HuH-7.5 (cell line): ENCODE results near the gene KCNA2.

ENCODE experiments used
- DNase-seq: peaks from one replicate; pipeline ENCODE4 v3.0.0; 2011; ENCODE audit warnings: low spot score

Gene KCNA2

DNA sequence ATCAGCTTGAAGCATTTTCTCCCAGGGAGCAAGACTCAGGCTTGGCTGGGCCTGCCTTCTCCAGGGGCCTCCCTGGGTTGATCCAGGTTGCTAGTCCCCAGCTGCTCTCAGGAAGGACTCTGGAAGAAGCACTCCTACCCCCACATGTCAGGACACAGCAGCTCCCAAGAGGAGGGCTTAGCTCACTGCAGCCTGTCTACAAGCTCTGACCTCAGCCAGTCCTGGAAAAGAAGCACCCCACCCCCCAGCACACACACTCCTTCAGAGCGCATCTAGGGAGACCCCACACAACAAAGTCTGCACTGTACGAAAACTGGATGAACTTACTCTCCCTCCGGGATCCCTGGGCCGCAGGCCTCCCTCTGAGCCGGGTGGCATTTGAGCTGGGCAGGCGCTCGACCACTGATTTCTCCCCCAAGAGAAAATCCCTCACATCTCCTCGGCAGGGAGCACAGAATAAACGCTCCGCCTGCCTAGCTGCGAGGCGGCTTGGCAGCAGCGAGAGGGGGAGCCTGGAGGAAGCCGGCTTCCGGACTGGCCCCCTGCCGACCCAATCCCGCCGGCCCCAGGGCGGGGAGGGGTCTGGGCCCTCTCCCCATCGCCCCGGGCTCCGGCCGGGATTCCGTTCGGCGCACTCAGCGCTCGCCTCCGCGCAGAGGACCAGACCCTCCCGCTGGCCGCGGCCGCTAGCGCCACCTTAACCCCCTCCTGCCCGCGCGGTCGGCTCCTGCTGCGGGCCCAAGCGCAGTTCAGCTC is at the start of gene KCNA2:
KCNA2 (minus strand) TSS at position 458 of the 756 bp plus-strand sequence. CDS start 1,576 bp downstream, outside the sequence.
- DNase-seq: no peak

GRCh38 chr1:110650609-110651008 is 44.5 kb upstream of the KCNA2 start:
- no peak for DNase-seq

DNA sequence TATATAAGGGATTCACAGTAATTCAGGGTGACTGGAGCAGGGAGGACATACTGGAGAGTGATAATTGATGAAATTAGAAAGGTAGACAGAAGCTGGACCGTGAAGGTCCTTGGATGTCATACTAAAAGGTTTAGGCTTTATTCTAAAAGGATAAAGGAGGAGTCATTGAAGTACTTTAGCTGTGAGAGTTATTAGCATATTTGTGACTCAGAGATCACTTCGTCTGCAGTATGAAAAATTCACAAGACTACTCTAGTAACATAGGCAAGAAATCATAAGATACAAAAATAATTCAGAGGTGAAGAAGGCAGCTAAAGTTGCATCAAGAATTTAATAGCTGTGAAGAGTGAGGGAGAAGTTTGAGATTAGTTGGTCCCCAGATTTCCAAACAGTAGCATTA is 42.3 kb upstream of the KCNA2 start:
- no peak for DNase-seq

GRCh38 chr1:110647254-110647891 is 41.2 kb upstream of the KCNA2 start:
- no peak for DNase-seq

- DNase-seq: no peak
Observed at GRCh38 chr1:110645821-110646735, 39.9 kb upstream of the KCNA2 start.

- DNase-seq: no peak
Observed at GRCh38 chr1:110645211-110645610, 39.1 kb upstream of the KCNA2 start.

GRCh38 chr1:110643879-110644472 is 37.8 kb upstream of the KCNA2 start:
- DNase-seq: no peak

DNA sequence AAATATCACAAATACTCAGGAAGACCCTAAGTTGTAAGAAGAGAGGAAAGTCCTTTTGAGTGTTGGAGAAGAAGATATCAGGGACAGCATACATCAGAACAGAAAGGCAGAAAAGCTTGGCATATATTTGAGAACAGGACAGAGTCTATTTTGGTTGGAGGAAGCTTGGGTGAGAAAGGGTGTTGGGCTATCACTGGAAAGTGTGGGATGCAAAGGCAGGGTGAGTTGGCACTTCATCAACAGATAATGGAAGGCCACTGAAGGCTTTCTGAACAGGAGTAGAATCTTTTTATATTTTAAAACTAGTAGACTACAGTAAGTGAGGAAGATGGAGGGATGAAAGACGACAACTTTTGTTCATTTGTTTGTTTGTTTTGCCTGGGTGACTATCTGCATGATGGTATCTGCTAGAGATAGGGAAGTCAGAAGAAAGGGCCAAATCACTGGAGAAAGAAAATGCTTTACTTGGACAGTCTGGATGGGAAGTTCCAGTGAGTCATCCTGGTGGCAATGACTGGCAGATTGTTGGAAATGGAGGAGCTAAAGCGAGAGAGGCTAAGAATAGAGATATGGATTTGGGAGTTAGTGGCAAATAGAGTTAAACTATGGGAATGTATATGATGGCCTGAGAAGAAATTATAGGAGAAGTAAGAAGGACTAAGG is 33.7 kb upstream of the KCNA2 start:
- DNase-seq: no peak

GRCh38 chr1:110638556-110638955 is 32.4 kb upstream of the KCNA2 start:
- no peak for DNase-seq

GRCh38 chr1:110638058-110638457 is 31.9 kb upstream of the KCNA2 start:
- DNase-seq: no peak

GRCh38 chr1:110637475-110637874 is 31.3 kb upstream of the KCNA2 start:
- DNase-seq: no peak

GRCh38 chr1:110636149-110636935 is 30.2 kb upstream of the KCNA2 start:
- DNase-seq: no peak

GRCh38 chr1:110635434-110635833 is 29.3 kb upstream of the KCNA2 start:
- DNase-seq: no peak

DNA sequence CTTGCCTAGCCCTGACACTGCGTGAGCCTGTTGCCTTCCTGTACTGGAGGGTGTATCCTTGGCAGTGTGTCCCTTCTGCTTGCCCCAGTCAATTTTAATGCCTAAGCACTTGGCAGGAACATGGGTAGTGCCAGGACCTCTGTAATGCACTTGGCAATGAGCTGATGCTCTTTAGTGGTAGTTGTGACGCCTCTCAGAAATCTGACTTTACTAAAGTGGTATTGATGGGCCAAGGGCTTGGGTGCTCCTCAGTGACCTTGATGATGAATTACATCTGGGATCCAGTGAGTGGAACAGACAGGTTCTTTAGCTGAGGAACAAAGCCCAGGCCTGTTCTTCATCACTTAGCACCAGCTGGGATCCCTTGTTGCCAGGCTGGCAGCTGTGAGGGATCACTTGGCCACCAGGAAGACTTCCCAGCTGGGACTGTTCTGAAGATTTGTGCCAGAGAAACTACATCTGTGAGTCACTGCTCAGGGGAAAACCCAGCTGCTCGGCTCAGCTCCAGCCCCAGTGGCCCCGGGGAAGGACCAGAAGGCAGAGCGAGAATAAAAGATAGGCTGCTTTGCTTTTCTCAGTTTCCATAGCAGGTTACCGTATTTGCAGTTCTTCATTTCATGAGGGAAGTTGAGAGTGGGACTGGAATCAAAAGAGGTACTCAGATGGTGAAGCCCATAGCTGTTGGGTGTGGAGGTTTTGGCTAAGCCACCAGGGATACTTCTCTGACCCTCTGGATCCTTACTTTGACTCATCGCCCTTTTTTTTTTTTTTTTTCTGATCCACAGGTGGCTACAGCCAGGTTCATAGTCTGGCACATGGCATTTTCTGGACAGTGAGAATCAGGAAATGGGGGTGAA is 28.5 kb upstream of the KCNA2 start:
- no peak for DNase-seq

DNA sequence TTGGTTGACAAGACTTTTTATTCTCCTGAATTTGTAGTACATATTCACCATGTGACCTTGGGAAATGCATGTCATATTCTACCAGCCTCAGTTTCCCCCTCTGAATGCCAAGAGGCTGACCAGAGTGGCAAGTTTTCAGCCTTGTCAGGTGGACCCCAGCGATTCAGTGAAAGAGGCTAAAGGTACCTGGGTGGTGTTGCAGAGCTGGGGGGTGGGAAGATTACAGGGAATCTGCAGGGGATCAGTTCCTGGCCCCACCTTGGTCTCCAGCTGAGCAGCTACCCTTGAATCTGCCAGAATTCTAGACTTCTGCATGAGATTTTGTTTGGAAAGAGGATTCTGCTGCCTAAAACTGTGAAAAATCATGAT is 27.9 kb upstream of the KCNA2 start:
- no peak for DNase-seq

DNA sequence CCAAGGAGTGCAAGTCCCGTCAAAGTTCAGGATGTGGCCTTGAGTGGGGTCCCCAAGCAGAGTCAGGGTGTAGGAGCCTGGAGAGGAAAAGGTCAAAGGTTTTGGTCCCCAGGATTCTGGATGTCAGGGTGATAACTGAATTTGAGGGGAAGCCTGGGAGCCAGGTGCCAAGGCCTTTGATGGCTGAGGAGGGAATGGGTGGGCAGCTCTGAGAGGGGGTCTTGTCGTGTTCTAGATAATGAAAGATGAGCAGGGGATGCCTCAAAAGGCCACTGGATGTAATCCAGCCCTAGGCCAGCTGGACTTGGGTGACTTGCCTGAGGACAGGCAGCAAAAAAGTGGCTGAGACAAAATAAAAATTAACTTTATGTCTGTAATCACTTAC is 27.5 kb upstream of the KCNA2 start:
- DNase-seq: no peak

- DNase-seq: no peak
Observed at GRCh38 chr1:110631836-110632620, 25.9 kb upstream of the KCNA2 start.

DNA sequence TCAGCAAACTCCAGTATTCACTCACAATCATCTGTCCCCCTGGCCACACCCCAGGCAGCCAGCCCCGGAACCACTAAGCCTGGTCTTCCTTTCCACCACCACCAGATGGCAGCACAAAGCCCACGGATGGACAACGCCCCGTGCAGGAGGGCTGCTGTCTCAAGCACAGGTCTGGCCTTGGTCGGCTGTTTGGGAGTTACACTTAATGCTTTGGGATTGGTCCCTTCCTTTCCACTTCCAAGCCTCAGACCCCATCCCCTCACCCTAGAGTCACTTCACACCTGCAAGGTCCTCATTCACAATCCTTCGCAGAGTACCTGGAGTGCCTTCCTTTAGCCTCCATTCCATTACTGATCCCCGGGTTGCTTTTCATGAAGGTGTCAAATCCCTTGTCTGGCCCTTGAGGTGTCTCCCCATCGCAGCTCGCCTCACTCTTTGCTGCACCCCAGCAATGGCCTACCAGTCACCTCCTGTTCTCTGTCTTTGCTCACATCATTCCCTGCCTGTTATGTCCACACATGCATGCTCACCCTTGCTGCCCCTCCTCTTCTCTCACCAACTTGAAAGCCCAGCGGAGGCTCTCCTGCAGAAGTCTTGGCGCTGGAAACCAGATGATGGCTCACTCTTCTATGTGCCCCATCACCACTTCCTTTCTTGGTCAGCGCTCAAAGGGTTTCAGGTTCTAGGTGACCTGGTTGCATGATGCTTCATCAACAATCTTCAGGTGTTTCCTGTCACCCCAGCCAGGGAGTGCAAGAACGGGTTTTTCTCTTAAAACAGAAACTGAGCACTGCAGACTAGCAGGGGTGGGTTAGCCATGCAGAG is 24.9 kb upstream of the KCNA2 start:
- peak; percentile 60 for DNase-seq
